NAMALWA (cell line): Measurements from ENCODE around the gene ICOSLG.
"Not testable (repeated sequence)": the region's sequence is repeated elsewhere in the genome, so short reads cannot be mapped to it uniquely, and the experiment has no call there.

Experiments
- DNase-seq: peaks from one replicate; pipeline ENCODE4 v3.0.0-alpha.2; 2015; ENCODE audit warnings: low spot score

The ICOSLG gene

DNA sequence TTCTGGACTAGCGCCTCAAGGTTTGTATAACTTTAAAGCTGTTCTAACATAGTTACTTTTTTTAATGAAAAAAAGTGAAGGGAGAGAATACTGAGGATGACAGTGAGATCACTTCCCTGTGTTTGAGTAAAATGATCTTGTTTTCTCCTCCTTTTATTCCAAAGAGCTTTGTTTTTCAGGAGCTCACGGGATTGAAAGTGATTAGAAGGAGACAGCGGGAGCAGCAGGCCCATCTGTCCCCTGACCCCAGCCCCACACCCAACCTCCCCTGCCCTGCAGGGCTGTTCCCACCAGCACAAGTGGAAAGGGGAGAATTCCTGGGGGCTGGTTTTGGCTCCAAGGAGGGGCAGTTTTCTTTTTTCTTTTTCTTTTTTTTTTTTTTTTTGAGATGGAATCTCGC is 23.0 kb upstream of the ICOSLG start:
- no peak for DNase-seq

DNA sequence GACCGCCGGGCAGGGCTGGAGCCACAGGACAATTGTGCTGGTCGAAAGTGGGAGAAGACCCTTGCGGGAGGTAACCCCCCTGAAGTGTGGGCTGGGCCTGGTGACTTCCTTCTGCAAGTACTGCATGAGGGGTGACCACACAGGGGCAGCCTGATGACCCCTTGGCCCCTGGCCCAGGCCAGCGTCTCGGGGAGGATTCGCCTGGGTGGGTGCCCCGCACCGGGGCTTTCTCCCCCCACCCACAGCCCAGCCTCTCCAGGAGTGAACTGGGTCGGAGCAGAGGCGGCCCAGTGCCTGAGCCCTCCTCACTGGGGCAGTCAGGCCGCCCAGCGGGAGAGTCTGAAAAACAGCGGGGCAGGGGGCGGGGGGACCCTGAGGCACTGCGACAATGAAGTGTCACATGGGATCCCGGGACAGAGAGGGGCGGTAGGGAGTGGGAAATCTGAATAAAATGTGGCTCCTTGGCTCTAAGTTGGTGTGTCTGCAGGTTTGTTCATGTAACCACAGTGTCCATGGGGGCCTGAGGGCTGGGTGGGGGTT is 22.5 kb upstream of the ICOSLG start:
- DNase-seq = no peak

- no peak for DNase-seq
Observed at GRCh38 chr21:44262338-44263056, 21.8 kb upstream of the ICOSLG start.

GRCh38 chr21:44261675-44262295 is 21.0 kb upstream of the ICOSLG start, which contains the start of gene DNMT3L:
Gene DNMT3L, minus strand, starts transcription at chr21:44261897. Its CDS starts 638 bp downstream, at chr21:44261259.
- no peak for DNase-seq

DNA sequence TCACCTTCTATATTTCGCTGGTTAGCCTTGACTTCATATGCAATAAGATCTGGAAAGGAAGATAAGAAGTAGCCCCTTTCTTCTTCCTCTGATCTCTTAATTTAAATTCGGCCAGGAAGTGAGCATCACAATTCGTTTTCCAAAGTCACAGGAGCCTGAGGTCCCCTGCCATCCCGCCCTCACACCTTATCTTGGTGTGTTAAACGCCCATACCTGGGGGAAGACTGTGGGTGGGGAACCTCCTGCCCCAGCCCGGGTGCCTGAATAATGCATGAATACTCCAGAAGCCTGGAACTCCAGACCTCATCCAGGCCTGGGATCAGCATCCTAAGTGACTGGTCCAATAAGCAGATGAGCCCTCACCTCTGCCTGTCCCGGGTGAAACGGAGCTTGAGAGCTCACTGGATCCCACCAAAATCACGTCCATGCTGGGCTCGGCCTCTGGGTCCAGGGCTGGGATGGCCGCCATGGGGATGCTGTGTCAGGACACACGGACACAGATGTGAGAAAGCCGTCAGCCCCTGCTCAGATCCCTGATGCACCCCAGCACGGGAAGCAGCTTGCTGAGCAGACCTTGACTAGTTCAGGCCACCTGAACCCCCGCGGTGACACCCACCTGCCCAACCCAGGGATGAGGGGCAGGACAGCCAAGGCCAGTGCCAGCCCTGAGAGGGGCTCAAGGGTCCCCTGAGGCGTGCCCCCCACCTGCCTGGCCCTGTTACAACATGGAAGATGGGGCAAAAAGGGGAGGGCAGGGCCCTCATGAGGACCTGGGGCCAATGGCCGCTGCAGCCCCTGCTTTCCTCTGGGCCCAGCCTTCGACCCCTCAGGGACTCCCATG is 20.3 kb upstream of the ICOSLG start:
- DNase-seq = no peak

DNA sequence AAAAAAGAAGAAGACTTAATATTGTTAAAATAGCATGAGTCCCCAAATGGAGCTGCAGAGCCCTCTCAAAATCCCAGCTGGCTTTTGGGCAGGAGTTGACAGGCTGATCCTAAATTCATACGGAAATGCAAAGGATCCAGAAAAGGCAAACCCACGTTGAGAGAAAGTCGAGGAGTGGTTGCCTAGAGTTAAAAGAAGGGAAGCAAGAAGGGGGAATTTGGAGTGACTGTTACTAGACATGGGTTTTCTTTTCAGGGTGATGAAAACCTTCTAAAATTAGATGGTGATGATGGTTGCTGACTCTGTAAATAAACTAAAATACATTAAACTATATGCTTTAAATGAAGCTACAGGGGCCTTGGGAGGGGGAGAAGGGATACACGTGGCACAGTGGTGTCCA is 19.3 kb upstream of the ICOSLG start:
- DNase-seq = no peak

DNA sequence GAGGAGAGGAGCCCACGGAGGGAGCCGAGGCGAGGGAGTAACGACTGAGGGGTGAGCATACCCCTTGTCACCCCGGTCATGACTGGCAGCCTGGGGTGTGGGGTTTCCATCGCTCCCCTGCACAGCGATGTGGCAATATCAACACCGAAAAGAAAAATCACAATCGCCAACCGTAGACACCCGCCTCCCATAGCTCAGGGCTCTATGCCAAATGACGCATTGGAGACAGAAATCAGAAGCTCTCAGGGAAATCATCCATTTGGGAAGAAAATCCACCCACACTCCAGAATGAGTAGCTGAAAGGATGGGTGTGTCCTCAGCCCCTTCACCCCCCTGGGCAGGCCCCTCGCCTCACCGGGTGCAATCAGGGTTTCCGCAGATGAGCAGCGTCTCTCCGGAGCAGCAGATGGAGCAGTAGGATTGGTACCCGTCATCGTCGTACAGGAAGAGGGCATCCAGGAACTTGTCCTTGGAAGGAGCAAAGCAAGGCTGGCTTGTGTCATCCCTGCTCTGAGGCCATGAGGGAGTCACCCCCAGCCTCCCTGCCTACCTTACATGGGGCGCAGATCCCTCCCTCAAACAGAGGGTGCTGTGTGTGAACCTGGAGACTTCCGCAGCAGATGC is 18.5 kb upstream of the ICOSLG start:
- DNase-seq = no peak

DNA sequence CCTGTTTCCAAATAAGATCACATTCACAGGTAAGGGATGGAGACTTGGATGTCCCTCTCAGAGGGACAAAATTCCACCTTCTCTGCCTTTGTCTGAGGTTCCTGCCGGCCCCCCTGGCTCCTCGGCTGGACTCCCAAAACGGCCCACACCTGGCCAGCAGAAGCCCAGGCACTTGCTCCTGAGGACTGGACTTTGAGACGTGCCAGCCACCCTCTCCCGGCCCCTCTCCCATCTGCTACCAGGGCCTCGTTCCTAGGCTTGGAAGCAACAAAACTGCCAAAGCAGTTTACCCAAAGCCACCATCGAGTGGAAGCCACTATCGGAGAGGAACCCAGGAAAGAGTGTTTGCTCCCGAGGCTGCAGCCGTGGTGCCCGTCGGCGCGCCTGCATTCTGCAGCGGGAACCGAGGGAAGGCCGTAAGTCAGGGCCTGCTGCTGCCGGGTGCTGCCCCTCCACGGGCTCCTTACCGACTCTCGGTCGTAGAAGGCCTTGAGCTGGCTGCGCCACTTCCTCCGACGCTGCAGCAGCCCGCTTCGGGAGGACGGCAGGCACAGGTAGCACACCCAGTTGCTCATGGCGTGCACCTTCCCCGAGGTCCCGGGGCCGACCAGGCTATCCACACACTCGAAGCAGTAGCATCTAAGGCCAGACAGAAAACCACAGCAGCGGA is 17.4 kb upstream of the ICOSLG start:
- no peak for DNase-seq

- no peak for DNase-seq
Observed at GRCh38 chr21:44255511-44255981, 14.8 kb upstream of the ICOSLG start.

GRCh38 chr21:44253832-44254710 is 13.3 kb upstream of the ICOSLG start:
- no peak for DNase-seq

DNA sequence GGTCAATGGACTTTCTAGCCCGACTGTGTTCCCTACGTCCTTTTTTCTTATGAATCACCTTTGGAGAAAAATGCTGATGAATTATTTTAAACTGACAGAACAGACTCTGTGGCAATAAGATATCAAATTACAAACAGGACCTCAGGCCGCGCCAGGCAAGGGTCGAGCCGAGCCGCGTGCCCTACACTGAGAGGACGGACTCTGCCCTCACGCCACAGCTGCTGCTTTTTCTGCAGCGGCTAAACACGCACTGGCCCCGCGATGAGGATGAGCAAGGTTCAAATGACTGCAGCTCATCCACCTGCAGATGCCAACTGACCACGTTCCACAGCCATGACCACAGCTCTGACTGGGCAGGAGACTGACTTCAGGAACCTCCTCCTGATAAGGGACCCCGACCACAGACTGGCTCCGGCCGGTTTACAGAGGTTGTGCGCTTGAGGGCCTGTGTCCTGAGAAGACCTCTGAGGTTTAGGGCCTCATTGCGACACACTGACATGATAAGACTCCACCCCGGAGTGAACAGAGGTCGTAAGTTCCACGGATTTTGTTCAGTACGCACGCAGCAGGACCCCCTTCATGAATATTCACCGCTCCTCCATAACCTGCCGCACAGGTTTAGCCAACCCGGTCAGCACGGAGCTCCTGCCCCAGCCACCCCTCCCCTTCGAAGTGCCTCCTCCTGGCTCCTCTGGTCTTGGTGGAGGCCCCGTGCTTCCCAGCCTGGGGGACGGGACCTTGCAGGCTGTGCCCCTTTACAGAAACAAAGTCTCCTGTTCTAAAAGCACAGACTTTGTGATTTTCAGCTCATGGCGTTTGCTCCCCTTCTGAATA is 8.7 kb upstream of the ICOSLG start:
- DNase-seq = not testable (repeated sequence)

GRCh38 chr21:44247904-44248303 is 7.2 kb upstream of the ICOSLG start:
- not testable (repeated sequence) for DNase-seq

GRCh38 chr21:44243980-44244379 is 3.2 kb upstream of the ICOSLG start:
- not testable (repeated sequence) for DNase-seq

DNA sequence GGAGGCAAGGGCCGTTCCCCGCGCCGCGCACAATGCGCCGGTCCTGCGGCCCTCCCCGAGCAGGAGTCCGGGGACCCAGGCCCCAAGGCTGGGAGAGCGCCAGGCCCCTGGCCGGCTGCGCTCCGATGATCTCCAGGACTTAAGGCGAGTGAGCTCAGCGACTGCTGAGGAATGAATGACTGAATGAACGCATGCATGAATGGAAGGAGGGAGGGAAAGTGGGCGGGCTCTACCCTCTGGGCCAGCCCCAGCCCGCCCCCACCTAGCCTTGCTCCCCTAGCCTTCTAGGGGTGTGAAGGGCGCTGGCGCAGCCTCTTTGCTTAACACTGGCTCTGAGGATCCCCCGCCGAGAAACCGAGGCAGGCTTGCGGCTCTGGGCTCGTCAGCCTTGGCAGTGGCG is 538 bp upstream of the ICOSLG start:
- DNase-seq = not testable (repeated sequence)

DNA sequence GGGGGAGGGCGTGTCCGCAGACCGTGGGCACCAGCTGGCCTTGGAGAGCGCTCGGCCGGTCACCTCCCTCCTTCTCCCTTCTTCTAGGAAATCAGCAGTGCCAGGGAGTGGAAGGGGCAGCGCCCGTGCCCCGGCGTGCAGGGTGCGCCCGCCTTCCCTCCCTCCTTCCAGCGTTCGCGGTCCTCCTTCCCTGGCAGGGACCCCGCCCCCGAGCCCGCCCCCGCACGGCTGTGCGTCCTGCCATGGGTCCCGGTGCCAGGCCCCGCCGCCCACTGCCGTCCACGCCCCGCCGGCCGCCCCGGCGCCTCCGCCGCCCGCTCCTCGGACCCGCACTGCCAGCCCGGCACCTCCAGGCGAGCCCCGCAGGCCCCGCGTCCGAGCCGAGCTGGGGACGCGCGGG is 390 bp downstream of the ICOSLG start:
- DNase-seq = not testable (repeated sequence)

- DNase-seq = not testable (repeated sequence)
Observed at GRCh38 chr21:44229561-44229960, 11.2 kb downstream of the ICOSLG start.

DNA sequence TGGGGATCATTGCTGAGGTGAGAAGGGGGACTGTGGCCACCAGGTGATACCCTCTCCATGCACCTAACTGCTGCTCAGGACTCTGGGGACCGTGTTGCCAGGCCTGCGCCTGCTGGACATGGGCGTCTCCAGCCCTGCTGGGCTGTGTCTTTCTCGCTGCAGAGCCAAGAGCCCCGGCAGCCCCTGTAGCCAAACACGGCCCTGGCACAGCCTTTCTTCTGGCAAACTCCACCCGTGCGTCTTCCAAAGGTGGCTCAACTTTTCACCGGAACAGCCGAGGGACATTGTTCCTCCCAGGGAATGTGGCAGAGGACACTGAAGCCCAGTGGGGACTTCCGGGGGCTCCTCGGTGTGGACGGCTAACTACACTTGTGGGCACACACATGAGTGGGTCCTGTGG is 12.6 kb downstream of the ICOSLG start:
- DNase-seq = not testable (repeated sequence)

GRCh38 chr21:44227614-44228013 is 13.1 kb downstream of the ICOSLG start:
- not testable (repeated sequence) for DNase-seq

- not testable (repeated sequence) for DNase-seq
Observed at GRCh38 chr21:44225605-44226004, 15.1 kb downstream of the ICOSLG start.
